Hematopoietic multipotent progenitor cell treated with erythropoietin and hydrocortisone succinate and interleukin-3 and kit ligand, for 4 days (in vitro differentiated cells): ENCODE data around the gene GPR55.

Experiments used
- DNase-seq: peaks from one replicate; pipeline ENCODE4 v3.0.0-alpha.2; 2015

Gene GPR55

GRCh38 chr2:230898713-230899091, 26.3 kb downstream of the GPR55 start:
- no peak for DNase-seq

GRCh38 chr2:230898016-230898712, 26.9 kb downstream of the GPR55 start:
- DNase-seq, result no peak

- no peak for DNase-seq
These were observed 28.5 kb downstream of the GPR55 start for GRCh38 chr2:230896346-230897115.

GRCh38 chr2:230895536-230896345, 29.3 kb downstream of the GPR55 start:
- peak; percentile 67 for DNase-seq

- DNase-seq, result peak; percentile 31
These were observed 30.9 kb downstream of the GPR55 start for GRCh38 chr2:230893841-230894781.

GRCh38 chr2:230893338-230893737, 31.7 kb downstream of the GPR55 start:
- DNase-seq, result no peak

GRCh38 chr2:230891509-230891908, 33.5 kb downstream of the GPR55 start:
- DNase-seq, result no peak

GRCh38 chr2:230891064-230891463, 34.0 kb downstream of the GPR55 start:
- DNase-seq, result no peak

GRCh38 chr2:230890646-230891045, 34.4 kb downstream of the GPR55 start:
- DNase-seq, result no peak

- DNase-seq, result no peak
These were observed 35.0 kb downstream of the GPR55 start for GRCh38 chr2:230889911-230890601.

- DNase-seq, result no peak
These were observed 36.1 kb downstream of the GPR55 start for GRCh38 chr2:230888824-230889400.

- DNase-seq, result no peak
These were observed 37.7 kb downstream of the GPR55 start for GRCh38 chr2:230887342-230887741.

- DNase-seq, result no peak
These were observed 38.4 kb downstream of the GPR55 start for GRCh38 chr2:230886671-230887071.

GRCh38 chr2:230886206-230886605, 38.8 kb downstream of the GPR55 start:
- DNase-seq, result no peak

GRCh38 chr2:230885463-230886130, 39.4 kb downstream of the GPR55 start:
- peak; percentile 87 for DNase-seq

GRCh38 chr2:230881840-230882239, 43.2 kb downstream of the GPR55 start:
- no peak for DNase-seq

GRCh38 chr2:230879891-230880290, 45.2 kb downstream of the GPR55 start:
- DNase-seq, result no peak

- no peak for DNase-seq
These were observed 45.7 kb downstream of the GPR55 start for GRCh38 chr2:230879271-230879882.

GRCh38 chr2:230878599-230879188, 46.3 kb downstream of the GPR55 start:
- no peak for DNase-seq
